ENCODE results near the gene CASP7.

Gene CASP7

DNA sequence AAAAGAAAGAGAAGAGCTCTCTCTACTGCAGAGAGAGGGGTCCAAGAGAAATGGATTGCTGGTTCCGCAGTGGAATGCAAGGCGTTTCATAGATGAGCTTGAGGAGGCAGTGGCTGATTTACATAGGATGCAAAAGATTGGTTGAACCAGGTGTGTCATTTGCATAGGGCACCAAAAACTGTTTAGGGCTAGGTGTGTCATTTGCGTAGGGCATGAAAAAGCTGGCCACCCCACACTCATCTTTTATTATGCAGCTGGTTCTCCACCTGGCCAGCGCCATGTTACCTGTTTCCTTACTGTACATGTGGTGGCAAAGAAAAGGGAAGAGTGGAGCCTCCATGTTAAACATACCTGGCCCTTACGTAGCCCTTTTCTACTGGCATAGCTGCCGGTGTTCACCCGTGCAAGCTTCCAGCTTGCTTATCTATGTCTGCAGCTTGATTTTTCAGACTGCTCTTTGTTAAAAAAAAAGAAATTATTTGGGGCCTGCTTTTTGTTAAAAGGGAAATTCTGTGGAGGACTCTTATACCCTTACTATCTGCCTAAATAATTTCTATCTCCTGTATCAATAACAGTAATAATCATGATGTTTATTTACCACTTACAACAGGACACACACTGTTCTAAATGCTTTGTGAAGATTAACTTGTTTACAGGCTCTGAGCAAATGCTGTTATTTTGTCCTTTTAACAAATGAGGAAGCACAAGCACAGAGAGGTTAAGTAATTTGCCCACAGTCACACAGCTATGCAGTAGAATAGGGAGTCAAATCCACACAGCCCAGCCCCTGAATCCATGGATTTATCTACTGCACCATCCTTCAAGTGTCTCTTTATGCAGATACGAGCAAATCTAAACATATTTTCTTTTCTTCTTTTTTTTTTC is 33.3 kb downstream of the CASP7 start:
- DNase-seq, result no peak

DNA sequence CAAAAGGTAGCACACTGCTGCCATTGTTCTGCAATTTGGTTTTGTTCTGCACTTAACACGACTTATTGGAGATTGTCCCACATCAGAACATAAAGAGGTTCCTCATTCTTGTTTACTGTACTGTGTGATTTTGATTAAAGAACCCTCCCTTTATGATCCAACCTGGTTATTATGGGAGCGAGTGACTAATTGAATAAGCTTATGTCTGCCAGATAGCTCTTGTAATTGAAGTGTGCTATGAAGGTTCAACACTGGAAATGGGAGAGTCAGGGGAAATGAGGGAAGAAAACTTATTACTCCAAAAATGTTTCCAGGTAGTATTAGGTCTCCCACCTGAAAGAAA is 33.9 kb downstream of the CASP7 start:
- DNase-seq, result no peak

DNA sequence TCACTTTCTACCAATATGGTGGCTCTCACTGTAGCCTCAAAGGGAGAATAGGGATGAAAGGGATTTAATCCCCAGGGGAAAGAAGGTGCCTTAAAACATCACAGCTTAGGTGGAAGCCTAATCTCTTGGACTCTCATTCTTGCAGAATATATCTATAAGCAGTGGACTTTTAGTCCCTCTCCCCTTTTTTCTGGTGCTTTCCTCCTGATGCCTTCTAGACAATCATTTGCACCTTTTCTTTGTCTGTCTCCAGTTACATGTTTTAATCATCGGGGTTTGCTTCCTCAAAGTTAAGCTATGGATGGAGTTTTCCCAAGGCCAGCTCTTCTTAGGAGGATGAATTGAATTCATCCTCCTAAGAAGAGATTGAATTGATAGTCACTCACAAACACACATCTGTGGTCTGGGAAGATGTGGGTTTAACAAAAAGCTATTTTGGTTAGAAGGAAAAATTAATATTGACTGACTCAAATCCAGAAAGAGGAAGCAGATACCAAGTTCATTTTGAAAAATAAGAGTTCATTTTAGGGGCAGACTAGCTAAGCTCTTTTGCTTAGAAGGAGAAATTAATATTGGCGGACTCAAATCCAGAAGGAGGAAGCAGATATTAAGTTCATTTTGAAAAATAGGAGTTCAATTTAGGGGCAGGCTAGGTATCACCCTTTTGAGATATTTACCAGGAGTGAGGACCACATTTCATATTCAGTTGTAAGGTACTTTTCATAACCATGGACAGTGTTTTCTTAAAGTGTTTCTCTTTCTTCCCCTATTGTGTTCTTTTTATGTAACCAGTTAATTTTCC is 36.6 kb downstream of the CASP7 start:
- DNase-seq, result no peak

DNA sequence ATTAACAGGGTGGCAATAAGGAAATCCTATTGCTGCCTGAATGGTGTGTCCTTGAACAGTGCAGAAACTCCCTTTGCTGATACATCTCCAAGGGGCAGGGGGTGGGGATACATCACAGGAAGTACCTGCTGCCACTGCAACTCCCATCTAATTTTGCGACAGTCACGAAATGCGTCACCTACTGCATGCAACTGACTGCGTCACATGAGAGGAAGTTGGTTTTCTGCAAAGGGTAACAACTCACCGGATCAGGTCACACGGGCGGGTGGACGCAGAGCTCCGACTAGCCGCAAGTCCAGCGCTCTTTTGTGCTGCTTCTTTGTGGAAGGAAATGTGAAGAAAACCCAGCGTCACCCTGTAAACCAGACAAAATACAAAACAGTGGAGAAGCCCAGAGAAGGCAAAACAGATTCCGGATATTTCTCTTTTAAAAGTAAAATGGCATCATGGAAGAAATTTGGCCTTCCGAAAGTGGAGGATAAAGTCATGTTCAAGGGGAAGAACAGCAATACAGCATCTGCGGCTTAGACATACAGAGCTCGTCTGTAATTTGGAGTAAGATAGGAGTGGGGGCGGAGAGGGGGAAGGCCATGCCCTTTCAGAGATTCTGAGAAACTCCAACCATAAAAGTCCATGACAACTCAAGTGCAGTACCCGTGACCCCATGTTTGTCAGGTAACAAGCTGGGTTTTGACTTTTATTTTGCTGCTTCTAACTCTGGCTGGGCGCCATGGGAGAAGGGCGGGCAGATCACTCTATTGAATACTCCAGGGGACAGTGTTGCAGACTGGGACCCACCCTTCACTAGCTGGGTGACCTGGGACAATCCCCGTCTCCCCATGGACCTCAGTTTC is 39.5 kb downstream of the CASP7 start:
- DNase-seq, result no peak

DNA sequence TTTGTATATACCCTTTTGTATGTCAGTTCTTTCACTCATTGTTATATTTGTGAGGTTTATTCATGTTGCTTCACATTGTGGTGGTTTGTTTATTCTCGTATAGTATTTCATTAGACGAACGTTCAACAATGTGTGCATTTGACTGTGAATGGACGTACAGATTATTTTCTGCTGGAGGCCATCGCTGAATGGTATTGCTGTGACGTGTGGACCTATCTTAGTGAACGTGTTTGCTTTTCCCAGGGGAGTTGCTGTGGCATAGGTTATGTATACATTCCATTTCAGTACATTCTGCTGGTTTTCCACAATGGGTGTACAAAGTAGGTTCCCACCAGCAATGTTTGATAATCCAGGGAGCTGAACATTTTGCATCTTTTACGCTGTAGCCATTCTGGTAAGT is 40.7 kb downstream of the CASP7 start:
- no peak for DNase-seq

DNA sequence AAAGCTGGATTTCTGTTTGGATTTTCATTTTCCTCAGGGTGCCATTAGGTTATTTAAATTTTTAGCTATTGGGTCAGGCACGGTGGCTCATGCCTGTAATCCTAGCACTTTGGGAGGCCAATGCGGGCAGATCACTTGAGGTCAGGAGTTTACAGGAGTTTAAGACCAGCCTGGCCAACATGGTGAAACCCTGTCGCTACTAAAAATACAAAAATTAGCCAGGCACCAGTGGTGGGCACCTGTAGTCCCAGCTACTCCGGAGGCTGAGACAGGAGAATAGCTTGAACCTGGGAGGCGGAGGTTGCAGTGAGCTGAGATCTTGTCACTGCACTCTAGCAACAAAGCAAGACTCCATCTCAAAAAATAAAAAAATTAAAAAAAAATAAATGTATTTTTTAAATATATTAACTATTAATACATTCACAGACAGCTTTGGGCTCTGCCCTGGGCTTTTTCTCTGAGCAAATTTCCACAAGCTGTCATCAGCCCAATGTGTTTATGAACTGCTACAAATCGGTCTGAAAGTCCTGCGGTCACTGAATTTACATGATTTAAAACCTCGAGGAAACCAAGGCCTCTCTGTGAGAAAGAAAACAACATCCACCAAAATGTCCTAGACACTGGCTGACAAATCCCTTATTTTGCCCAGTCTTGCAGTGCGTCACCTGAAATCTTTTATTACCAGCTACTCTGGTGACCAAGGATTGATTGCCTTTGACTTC is 52.6 kb downstream of the CASP7 start:
- no peak for DNase-seq

DNA sequence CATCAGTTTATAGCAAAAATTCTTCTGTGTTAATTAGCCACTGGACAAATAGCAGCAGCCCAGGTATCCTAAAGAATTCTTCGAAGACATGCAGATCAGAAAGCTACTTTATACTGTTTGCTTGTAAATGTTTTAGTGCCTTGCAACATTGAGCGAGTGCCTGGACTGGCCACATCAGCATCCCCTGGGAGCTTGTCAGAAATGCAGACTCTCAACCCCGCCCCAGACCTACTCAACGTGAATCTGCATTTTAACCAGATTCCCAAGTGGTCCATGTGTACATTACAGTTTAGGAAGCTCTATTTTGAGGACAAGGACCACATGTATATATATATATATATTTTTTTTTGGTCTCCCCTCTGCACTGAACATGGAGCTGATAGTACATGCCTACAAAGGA is 53.3 kb downstream of the CASP7 start:
- no peak for DNase-seq

DNA sequence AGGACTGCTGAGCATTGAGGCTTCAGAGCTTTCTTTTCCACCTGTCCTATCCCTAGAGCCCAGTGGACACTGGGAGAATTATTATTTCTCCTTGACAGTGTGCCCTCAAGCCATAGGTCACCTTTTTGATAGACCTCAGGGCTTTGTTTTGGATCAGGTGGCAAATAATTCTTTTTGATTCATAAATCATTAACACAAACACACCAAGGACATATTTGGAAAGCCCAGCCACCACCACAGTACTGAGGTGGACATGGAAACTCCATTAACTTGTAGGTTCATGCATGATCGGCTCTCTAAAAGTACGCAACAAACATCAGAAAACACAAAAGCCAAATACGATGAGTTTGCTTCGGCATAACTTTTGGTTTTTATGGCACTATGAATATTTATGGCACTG is 53.9 kb downstream of the CASP7 start:
- DNase-seq, result no peak

DNA sequence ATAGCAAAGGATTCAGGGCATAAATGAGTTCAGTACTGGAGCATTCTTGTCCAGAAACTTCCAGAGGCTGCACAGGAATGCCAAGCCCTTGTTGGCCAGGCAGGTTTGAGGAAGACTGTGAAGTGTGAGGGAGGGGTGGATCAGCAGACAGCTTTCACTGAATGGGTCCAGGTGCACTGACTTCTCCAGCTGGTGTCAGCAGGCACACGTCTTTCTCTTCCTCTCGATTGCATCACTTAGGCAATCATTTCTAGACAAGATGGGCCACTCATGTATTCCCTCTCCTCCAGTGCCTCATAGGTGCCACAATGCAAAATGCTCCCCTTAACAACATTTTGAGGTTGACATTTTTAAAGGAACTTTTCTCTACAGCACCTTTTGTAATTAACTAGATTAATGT is 56.2 kb downstream of the CASP7 start:
- peak; percentile 6 for DNase-seq

DNA sequence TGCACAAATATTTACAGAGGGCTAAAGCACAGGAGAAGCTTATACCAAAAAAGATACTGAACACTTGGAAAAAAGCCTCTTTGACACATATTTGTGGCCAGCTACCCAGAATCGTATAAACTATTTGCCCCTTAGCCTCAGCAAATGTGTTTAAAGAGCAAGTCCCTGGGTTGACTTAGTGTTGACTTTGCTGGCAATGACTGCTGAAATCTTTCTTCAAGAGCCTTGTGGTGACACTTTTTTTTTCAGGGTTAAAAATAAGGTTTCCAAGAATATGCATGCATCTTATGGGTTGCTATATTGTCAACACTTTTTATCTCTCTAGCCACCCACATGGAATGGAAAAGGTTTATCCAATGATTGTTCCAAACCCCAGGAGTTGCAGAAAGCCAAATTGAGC is 56.9 kb downstream of the CASP7 start:
- DNase-seq, result peak; percentile 24

DNA sequence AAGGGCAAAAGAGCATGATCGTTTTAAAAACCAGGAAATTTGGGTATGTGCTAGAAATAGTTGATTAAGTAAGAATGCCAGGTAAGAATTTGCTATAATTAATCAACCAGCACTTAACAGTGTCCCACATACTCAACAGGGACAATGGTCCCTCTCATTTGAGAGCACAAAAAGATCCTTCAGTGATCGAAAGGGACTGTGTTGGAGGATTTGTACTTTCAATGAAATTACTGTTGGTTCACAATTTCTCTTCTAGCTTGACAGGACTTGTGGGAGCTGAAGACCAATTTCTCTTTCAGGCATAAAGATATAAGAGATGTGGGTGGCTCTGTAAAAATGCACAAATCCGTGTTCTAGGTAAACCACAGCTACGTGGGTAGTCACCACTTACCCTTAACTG is 59.3 kb downstream of the CASP7 start:
- DNase-seq, result no peak

DNA sequence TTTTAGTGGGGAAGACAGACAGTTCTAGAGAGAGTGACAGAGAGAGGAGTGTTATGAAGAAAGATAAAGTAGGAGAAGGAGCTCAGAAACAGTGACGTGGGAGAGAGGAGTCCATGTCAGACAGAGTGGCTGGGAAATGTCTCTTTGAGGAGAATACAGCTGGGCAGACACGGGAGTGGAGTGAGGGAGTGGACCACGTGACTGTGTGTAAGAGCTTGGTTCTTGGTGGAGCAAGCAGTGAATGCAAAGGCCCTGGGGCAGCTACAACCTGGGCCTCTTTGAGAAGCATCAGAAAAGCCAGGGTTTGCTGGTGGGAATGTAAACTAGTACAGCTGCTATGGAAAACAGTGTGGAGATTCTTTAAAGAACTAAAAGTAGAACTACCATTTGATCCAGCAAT is 59.9 kb downstream of the CASP7 start:
- DNase-seq, result no peak

DNA sequence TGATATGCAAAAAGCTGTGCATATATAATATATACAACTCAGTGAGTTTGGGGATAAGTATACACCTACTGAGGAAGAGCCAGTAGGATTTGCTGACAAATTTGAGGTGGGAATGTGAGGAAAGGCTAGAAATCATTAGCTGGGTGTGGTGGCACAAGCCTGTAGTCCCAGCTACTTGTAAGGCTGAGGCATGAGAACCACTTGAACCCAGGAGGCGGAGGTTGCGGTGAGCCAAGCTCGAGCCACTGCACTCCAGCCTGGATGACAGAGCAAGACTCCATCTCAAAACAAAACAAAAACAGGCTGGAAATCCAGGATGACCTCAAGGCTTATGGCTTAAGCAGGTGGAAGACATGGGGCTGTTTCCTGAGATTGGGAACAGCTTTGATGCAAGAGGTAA is 61.1 kb downstream of the CASP7 start:
- no peak for DNase-seq

DNA sequence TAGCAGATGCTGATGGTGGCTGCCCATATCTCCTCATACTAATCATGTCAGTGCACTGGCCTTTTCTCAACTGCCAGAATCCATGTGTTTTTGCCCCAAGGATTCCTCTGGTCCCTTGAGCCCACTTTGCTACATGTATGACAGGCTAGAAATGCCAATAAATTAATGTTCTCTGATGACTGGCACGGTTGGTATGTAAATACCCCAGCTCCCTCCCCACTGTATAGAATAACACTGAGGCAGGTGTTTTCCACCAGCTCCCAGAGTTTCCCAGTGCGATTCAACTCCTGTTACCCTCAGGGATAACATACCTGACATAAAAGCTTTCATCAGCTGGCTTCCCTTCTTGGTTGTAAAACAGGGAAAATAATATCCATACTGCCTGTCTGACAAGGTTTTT is 62.8 kb downstream of the CASP7 start:
- peak; percentile 6 for DNase-seq

DNA sequence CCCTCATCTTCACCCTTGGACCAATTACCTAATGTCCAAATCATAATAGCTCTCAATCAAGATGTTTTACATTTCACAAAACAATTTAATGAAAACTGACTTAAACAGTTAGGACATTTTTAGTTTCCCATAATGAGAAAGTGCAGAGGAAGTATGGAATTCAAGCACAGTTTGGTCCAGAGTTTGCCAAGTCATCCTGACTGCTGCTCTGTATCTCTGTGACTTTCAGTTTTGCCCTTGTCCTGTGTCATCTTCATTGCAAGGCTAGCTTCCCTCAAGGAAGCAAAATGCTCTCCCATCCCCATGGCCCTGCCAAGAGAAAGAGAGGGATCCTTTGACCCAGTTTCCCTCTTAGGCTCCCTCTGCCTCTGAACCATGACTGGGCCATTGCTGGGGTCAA is 63.9 kb downstream of the CASP7 start:
- peak; percentile 4 for DNase-seq

DNA sequence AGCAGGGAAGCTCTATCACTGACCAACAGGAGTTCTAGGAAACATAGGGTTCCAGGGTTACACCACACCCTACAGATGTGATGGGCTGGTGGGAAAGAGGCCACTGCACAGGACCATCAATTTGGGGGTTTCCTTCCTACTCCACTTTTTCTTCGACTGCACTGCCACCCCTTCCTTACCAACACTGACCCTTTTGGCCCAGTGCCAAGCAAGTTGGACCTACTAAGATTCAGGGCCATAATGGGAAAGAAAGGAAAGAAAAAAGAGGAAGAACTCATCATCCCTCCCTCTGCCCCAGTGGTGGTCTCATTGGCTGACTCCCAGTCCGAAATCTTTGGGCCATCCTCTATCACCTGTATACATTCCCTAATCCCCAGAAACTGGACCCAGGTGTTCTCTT is 65.7 kb downstream of the CASP7 start:
- DNase-seq, result no peak

DNA sequence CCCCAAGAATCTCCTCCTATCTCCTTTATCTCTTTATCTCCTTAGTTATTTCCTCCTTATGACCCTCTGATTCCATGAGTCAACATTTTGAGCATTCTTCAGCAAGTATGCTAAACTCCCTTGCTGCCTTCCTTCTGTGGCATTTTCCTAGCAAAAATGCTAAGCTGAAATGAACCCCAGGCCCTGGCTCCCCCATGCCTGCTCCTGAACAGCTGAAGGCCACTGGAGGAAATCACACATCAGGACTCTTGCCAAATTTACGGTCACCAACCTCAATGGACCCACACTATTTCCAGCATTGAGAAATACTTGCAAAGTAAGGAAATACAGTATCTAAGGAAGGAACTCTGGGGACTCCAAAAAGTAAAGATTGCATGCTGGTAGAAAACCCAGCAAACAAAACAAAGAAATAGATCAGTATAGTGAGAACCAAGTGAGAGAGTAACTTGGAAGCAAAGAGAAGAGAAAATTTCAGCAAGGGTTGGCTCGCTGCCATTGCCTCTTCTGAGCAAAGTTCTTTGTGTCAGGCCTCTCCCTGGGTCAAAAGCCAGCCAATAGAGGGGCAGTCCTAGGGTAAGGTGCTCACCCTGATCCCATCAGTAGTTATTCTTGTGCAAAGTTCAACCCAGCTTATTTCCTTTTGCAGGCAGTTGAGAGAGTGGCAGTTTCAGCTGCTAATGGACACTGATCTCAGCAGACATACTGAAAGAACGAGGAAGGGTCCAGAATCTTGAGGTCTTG is 66.7 kb downstream of the CASP7 start:
- peak; percentile 88 for DNase-seq

DNA sequence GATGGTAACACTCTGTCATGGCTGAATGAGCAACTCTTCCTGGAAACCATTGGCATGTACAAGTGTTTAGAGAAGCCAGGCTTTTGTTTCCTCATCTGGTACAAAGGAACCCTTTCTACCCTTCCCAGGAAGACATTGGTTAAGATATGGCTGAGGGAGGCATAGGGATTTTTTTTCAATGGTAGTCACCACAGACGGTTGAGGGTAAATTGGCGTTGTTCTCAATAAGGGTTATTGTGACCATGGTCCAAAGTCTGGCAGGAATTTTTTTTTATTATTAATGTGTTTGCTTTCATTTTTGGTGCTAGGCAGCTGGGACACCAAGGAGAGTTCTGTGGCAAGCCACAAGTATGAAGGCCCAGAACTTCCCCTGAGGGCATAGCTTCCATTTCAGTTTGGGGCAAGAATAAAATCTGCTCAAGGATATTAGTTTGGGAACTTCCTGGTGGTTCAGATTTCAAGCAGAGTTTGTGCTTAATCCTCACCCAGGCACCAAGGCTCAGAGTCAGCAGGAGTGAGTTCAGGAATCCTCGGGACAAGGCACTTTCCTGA is 71.5 kb downstream of the CASP7 start, which contains the start of gene PLEKHS1:
TSS of gene PLEKHS1 (plus strand) at position 502 of the 552 bp plus-strand sequence. CDS start 3,596 bp downstream, outside the sequence.
- peak; percentile 82 for DNase-seq

DNA sequence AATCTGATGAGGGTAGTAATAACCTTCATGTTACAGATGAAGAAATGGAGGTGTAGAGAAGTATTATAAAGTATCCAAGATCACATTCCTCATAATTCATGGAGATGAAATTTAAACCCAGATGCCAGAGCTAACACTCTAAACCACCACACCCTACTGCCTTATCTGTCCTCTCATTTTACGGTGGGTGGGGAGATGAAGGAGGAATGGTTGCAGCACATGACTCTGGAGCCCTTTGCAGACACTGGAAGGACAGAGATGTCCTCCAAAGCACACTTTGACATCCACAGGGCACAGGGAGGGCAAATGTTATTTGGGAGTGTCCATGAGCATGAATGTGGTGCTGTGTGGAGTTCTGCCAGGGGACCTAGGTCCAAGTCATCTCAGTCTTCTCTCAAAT is 72.8 kb downstream of the CASP7 start:
- no peak for DNase-seq

DNA sequence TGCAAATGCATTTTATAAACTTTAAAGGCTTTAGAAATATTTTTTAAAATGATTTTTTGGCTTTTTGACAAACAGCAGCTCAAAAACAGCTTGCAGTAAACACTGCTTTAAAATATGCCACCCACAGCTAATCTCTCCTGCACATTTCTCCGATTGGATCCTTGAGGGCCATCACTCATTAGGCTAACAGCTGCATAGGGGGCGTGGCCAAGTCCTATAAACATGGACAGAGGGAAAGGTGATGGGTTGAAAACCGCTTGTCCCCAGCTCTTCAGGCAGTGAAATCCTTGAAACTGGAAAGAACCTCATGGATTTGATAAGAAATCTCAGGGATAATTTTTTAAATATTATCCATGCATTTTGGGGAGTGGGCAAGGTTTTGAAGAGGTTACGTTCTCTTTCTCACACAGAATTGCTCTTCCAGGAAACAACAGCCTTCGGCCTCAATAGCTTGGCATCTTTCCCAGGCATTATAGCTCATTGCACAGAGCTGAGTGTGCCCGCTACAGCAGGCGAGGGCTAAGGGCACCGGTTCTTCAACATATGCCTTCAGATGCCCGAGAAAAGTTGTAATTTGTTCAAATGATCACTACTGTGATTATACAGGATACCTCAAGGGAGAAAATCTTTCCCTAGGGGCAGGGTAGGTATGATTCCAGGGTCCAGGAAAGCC is 73.4 kb downstream of the CASP7 start:
- no peak for DNase-seq

DNA sequence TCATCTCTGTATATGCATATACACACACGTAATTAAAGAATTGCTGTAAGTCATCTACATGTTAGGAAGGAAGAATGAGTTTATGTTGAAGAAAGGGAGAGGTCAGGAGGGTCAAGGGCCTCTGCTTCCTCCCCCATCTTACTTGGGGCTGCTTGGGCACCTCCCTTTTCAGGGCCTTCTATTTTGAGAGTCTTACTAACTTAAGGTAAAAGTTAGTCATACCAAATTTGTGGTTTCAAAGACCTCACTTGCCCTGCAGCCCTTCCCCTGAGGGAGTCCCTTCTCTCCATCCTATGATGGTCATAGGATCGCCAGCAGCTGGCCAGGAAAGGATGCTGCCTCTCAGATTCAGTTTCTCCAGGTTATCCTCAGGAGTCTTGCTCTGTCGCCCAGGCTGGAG is 74.4 kb downstream of the CASP7 start:
- no peak for DNase-seq

Data from EL (cell line).